GM12878 (cell line): Measurements from ENCODE around the gene SDCCAG8. TPM values are rescaled to one million over a fixed set of nuclear protein-coding genes. Genes with fewer than 3 reads are reported as not detected.

Source experiments
- ATAC-seq: fragments of 200-7000 bp; cut with Tn5 transposase; 3 replicates; pipeline ENCODE4 v1.9.1; 2020; ENCODE audit warnings: mild to moderate bottlenecking, moderate library complexity
- BruUV-seq: library from RNA; stranded (reverse); fragments of 400-500 nt; replicated peaks from 2 replicates; lab custom pipeline; 2021; lab: Mats Ljungman, UMichigan
- CTCF ChIA-PET: fragments of 300-600 bp; sonication (Branson Sonifier 250); formaldehyde crosslinking; extraction: SDS; loops from one replicate; lab custom pipeline; 2021; ENCODE audit warnings: inconsistent platforms; lab: Yijun Ruan, JAX
- POLR2A ChIA-PET: fragments of 350-600 bp; formaldehyde crosslinking; extraction: SDS; loops from one replicate; lab custom pipeline; 2021; ENCODE audit warnings: inconsistent platforms; lab: Charles Lee
- RAD21 ChIA-PET: fragments of 300-600 bp; sonication (Branson Sonifier 250); formaldehyde crosslinking; loops from one replicate; lab custom pipeline; 2023; ENCODE audit warnings: antibody characterized with exemption; ENCODE audit not compliant: unreplicated experiment; lab: Charles Lee
- SMC1A ChIA-PET: fragments of 300-600 bp; sonication (Branson Sonifier 250); formaldehyde crosslinking; loops from one replicate; lab custom pipeline; 2023; ENCODE audit not compliant: unreplicated experiment, uncharacterized antibody; lab: Charles Lee
- DNase-seq: peaks from one replicate; pipeline ENCODE4 v3.0.0-alpha.2; 2011; ENCODE audit warnings: low read depth, low spot score
- FAIRE-seq: peaks from 3 replicates; lab custom pipeline; 2011; peaks lifted over from hg19 to GRCh38; lab: Jason Lieb, UNC
- H2AFZ ChIP-seq: 2 replicates; pipeline ENCODE4 v1.6.0; 2011; ENCODE audit warnings: low read depth, low read length, control low read depth; ENCODE audit not compliant: control insufficient read depth
- H3K27ac ChIP-seq: 2 replicates; pipeline ENCODE4 v1.5.1; 2011; ENCODE audit warnings: control low read depth; ENCODE audit not compliant: control insufficient read depth, insufficient read depth
- H3K27me3 ChIP-seq, 2 experiments: replicated peaks in 1 of 2; 2 replicates each; pipeline versions ENCODE4 v1.6.0 to v1.6.1; 2011; ENCODE audit warnings: low read length in 1 of 2; ENCODE audit not compliant: control insufficient read depth in 2 of 2, insufficient read depth in 2 of 2
- H3K36me3 ChIP-seq, 2 experiments: 2 replicates each; pipeline ENCODE4 v1.5.1; 2011; ENCODE audit warnings: low read length in 1 of 2; ENCODE audit not compliant: control insufficient read depth in 2 of 2, insufficient read depth in 2 of 2
- H3K4me1 ChIP-seq: 2 replicates; pipeline ENCODE4 v1.6.1; 2011; ENCODE audit warnings: mild to moderate bottlenecking, low read length, moderate library complexity, mixed read lengths; ENCODE audit not compliant: control insufficient read depth, insufficient read depth
- H3K4me2 ChIP-seq: 2 replicates; pipeline ENCODE4 v1.6.0; 2011; ENCODE audit warnings: control low read depth; ENCODE audit not compliant: control insufficient read depth, insufficient read depth
- H3K4me3 ChIP-seq: fragments of 200-600 bp; sonication (generic); 2 replicates; pipeline ENCODE4 v1.5.1; 2016
- H3K79me2 ChIP-seq: 2 replicates; pipeline ENCODE4 v1.6.0; 2011; ENCODE audit warnings: low read length; ENCODE audit not compliant: control insufficient read depth, insufficient read depth
- H3K9ac ChIP-seq: 2 replicates; pipeline ENCODE4 v1.8.0; 2011; ENCODE audit warnings: low read length, control low read depth, mixed read lengths; ENCODE audit not compliant: control insufficient read depth, insufficient read depth
- H3K9me3 ChIP-seq: replicated peaks from 3 replicates; pipeline ENCODE4 v1.5.1; 2011; ENCODE audit warnings: mild to moderate bottlenecking, low read length; ENCODE audit not compliant: control insufficient read depth, insufficient read depth
- H4K20me1 ChIP-seq: 2 replicates; pipeline ENCODE4 v1.6.0; 2011; ENCODE audit not compliant: control insufficient read depth, insufficient read depth
- HDAC6 ChIP-seq: fragments of 200-600 bp; sonication (generic); IDR thresholded peaks from one replicate; pipeline ENCODE4 v1.8.0; 2017; ENCODE audit warnings: antibody characterized with exemption; ENCODE audit not compliant: unreplicated experiment
- MYB ChIP-seq: fragments of 150-350 bp; IDR thresholded peaks from 2 replicates; pipeline ENCODE4 v1.6.1; 2014; ENCODE audit warnings: mild to moderate bottlenecking, low read depth, low read length, borderline replicate concordance
- RCOR1 ChIP-seq: conservative IDR thresholded peaks from 2 replicates; pipeline ENCODE4 v1.6.1; 2012; ENCODE audit warnings: low read depth, low read length, improper control_type of control experiment
- SRF ChIP-seq, 2 experiments: IDR thresholded peaks; 2 replicates each; pipeline ENCODE4 v1.6.1; 2011; ENCODE audit warnings: low read depth in 2 of 2, low read length in 2 of 2, mild to moderate bottlenecking in 1 of 2, moderate library complexity in 1 of 2
- SUPT20H ChIP-seq: IDR thresholded peaks from 2 replicates; pipeline ENCODE4 v1.6.1; 2011; ENCODE audit warnings: low read depth, mild to moderate bottlenecking, low read length, moderate library complexity, borderline replicate concordance; ENCODE audit not compliant: control insufficient read depth
- YBX1 ChIP-seq: fragments of 450-650 bp; IDR thresholded peaks from 2 replicates; pipeline ENCODE4 v1.6.1; 2016; ENCODE audit warnings: antibody characterized with exemption
- ZBED1 ChIP-seq: IDR thresholded peaks from 2 replicates; pipeline ENCODE4 v1.6.1; 2016; ENCODE audit warnings: borderline replicate concordance
- WGBS: methylation state at CpG from one replicate; pipeline ENCODE4 v1.1.6; 2016; ENCODE audit warnings: low lambda C conversion rate; ENCODE audit not compliant: insufficient replicate concordance, insufficient coverage; ENCODE audit errors: missing lambda C conversion rate; 5-methylcytosine and 5-hydroxymethylcytosine counted together
- in situ Hi-C: fragments of 300-500 bp; cut with MboI; formaldehyde crosslinking; loops from 9 replicates; pipeline ENCODE4 v1.14.3; 2018; ENCODE audit warnings: mixed read lengths
- intact Hi-C: fragments of 100-400 bp; cut with micrococcal nuclease; formaldehyde crosslinking; loops from one replicate; pipeline ENCODE4 v1.14.2; 2022; ENCODE audit not compliant: unreplicated experiment
- polyA plus RNA-seq, 11 experiments: library from polyadenylated mRNA; depleted of rRNA in 4 of 11; unstranded in 6 of 11; stranded (reverse) in 5 of 11; fragments of >200 nt; fragmentation: Nextera tagmentation in 4 of 11; fragmentation: Illumina TruSeq in 1 of 11; extraction: Ambion mirVana in 4 of 11; extraction: Trizol in 1 of 11; gene quantifications; 1 replicate in 1 of 11; 2 replicates in 10 of 11; pipeline versions ENCODE4 v1.2.1 to v1.2.3, GENCODE V29; 2011 to 2016; ENCODE audit warnings: inconsistent platforms in 2 of 11, missing spikeins in 2 of 11, low read depth in 1 of 11
- total RNA-seq, 4 experiments: library from RNA; depleted of rRNA in 3 of 4; stranded (reverse); fragments of >200 nt in 3 of 4; fragmentation: Illumina TruSeq in 1 of 4; extraction: Trizol in 1 of 4; gene quantifications; 2 replicates each; pipeline versions ENCODE4 v1.2.1 to v1.2.3, GENCODE V29; 2013 to 2021
- TF ChIP-seq, protein P1 (sequence below): fragments of 450-650 bp; IDR thresholded peaks from 2 replicates; pipeline ENCODE4 v1.6.1; 2017; ENCODE audit warnings: mild to moderate bottlenecking

Gene SDCCAG8
- total and polyA plus RNA-seq, 10 of the 15 experiments (the other 5 are each of a cell fraction or from before 2014, with no cell fraction given): 15.0 to 25.6 (median 20.6) TPM

GRCh38 chr1:243420016-243420945, 164.4 kb downstream of the SDCCAG8 start:
- intact Hi-C loops: no loop called here

More at GRCh38 chr1:243420016-243420945, 164.4 kb downstream of the SDCCAG8 start:
- H3K36me3 ChIP-seq: no peaks in the 10 kb centered on the region; a peak in 1 of 4 replicates
- H3K27ac ChIP-seq: no peak overlapping the region
- POLR2A ChIA-PET: no interaction called here
- SMC1A ChIA-PET: interaction anchor here (1.0 to 1.2 kb wide), 3 partner anchors 11 to 116 kb away, joined by 3 to 4 read pairs (median 4); no protein-coding TSS in a partner anchor
- TF ChIP-seq SUPT20H (no peak), YBX1 (no peak), RCOR1 (no peak), SRF (IDR thresholded peaks at IDR 0.05; ENCODE audit: low read depth in 2 of 2, low read length in 2 of 2) (no peak), ZBED1 (no peak), HDAC6 (no peak), MYB (no peak)
- TF ChIP-seq, protein P1, sequence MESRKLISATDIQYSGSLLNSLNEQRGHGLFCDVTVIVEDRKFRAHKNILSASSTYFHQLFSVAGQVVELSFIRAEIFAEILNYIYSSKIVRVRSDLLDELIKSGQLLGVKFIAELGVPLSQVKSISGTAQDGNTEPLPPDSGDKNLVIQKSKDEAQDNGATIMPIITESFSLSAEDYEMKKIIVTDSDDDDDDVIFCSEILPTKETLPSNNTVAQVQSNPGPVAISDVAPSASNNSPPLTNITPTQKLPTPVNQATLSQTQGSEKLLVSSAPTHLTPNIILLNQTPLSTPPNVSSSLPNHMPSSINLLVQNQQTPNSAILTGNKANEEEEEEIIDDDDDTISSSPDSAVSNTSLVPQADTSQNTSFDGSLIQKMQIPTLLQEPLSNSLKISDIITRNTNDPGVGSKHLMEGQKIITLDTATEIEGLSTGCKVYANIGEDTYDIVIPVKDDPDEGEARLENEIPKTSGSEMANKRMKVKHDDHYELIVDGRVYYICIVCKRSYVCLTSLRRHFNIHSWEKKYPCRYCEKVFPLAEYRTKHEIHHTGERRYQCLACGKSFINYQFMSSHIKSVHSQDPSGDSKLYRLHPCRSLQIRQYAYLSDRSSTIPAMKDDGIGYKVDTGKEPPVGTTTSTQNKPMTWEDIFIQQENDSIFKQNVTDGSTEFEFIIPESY: no peak
- in situ Hi-C loops: no loop called here
- no peak for DNase-seq
- CTCF ChIA-PET: interaction anchor here (1.4 kb wide), 1 partner anchor 77 kb away, joined by 5 read pairs; no protein-coding TSS in a partner anchor
- no TSS peak for BruUV-seq
- H3K79me2 ChIP-seq: no peaks in the 10 kb centered on the region
- RAD21 ChIA-PET: no interaction called here
- no peak overlapping the region for H3K9ac ChIP-seq
- H3K9me3 ChIP-seq: no peaks in the 10 kb centered on the region
- H3K4me1 ChIP-seq: peaks cover 13% of the 10 kb centered on the region
- ATAC-seq: no peak
- no peak overlapping the region for H3K4me3 ChIP-seq
- FAIRE-seq: no peak
- no peaks in the 10 kb centered on the region for H3K27me3 ChIP-seq
- no peaks in the 10 kb centered on the region for H4K20me1 ChIP-seq
- H2AFZ ChIP-seq: no peak overlapping the region
- 96% methylated on average over 7 of the region's 7 CpGs for WGBS
- no peak overlapping the region for H3K4me2 ChIP-seq
